ENCODE results near the gene SYNE2. TPM values are rescaled to one million over a fixed set of nuclear protein-coding genes. Genes with fewer than 3 reads are reported as not detected.

The SYNE2 gene
- total RNA-seq, 4 donors from 2014 or later: 65.8 to 174 (median 126) TPM

DNA sequence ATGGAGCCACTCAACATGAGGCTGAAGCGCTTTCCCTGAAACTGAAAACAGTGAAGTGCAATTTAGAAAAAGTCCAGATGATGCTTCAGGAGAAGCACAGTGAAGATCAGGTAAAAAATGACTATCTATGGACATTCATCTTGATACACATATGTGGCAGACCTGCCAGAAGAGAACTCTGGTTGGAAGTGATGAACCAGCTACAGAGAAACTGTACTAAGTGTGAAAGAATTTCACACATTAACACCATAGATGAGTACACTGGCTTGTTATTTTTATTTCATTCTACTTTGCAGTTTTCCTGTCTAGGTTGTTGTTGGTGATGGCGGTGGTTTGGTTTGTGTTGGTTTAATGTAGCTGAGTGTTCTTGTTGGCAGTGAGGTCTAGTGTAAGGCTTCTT lies 266.7 kb downstream of the SYNE2 start:
- no peak overlapping the region for H3K27ac ChIP-seq
- 86 to 94% methylated on average over 2 of the region's 2 CpGs for WGBS, 2 donors (ENCODE audit: low coverage in 1 of 2)
- TF ChIP-seq POLR2AphosphoS5 (IDR thresholded peaks at IDR 0.05) (no peak), EP300 (IDR thresholded peaks at IDR 0.05) (no peak)
- no peaks in the 10 kb centered on the region for H3K9me3 ChIP-seq
- peaks cover 0 to 71% of the 10 kb centered on the region in 2 donors for H3K36me3 ChIP-seq
- no peak for ATAC-seq
- no peaks in the 10 kb centered on the region for H3K27me3 ChIP-seq
- peaks cover 0 to 5% (median 0%) of the 10 kb centered on the region in 3 donors for H3K4me1 ChIP-seq
- H3K4me3 ChIP-seq: no peak overlapping the region

DNA sequence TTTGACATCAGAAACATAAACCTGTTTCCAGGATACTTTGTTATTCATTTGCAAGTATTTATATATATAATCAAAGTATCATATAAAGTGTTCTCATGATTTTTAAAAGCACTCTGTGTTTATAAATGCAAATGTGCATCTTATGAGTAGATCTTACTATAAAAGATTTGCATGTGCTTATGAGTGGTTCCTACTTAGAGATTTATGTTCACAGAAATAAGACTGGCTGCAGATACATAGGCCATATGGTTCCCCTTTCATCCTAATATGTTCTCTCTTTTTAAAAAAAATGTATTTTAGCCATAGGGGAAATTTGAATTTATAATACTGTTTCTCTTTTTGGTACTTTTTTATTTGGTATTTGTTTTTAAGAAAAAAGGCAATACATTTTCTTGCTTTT lies 267.2 kb downstream of the SYNE2 start:
- Histone ChIP-seq H3K27me3 (no peaks in the 10 kb centered on the region), H3K27ac (no peak overlapping the region), H3K9me3 (no peaks in the 10 kb centered on the region), H3K4me1 (peaks cover 0 to 5% (median 0%) of the 10 kb centered on the region in 3 donors), H3K4me3 (no peak overlapping the region), H3K36me3 (peaks cover 0 to 71% of the 10 kb centered on the region in 2 donors)
- TF ChIP-seq, protein P1, sequence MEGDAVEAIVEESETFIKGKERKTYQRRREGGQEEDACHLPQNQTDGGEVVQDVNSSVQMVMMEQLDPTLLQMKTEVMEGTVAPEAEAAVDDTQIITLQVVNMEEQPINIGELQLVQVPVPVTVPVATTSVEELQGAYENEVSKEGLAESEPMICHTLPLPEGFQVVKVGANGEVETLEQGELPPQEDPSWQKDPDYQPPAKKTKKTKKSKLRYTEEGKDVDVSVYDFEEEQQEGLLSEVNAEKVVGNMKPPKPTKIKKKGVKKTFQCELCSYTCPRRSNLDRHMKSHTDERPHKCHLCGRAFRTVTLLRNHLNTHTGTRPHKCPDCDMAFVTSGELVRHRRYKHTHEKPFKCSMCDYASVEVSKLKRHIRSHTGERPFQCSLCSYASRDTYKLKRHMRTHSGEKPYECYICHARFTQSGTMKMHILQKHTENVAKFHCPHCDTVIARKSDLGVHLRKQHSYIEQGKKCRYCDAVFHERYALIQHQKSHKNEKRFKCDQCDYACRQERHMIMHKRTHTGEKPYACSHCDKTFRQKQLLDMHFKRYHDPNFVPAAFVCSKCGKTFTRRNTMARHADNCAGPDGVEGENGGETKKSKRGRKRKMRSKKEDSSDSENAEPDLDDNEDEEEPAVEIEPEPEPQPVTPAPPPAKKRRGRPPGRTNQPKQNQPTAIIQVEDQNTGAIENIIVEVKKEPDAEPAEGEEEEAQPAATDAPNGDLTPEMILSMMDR (IDR thresholded peaks at IDR 0.05): no peak
- TF ChIP-seq POLR2A (IDR thresholded peaks at IDR 0.05): no peak
- TF ChIP-seq EP300 (IDR thresholded peaks at IDR 0.05): no peak
- no peak for TF ChIP-seq POLR2AphosphoS5 (IDR thresholded peaks at IDR 0.05)
- no peak for ATAC-seq

DNA sequence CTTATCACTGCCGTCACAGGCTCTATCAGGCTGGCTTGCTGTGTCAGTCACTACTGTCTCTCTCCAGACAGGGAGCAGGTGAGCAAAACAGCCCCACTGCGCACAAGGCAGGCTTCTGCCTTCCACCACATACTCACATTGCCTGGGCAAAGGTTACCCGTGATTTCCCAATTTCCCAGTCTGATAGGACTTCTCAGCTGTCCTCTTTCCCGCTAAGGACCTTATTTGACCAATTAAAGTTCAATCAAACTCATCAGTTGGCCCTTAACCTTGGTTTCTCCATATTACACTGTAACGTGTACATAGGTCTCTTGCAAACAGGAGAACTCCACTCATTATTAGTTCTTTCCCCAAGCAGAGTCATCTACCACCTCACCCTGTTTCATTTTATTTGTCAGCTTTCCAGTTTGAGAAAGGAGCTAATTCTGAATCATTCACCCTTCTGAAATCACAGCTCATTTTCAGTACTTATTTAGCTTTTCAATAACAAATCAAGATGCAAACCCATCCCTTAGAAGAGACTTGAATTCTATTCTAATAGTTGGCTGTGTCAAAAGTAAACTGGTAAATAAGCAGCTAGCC lies 270.5 kb downstream of the SYNE2 start:
- ATAC-seq: no peak
- Histone ChIP-seq H3K4me3 (no peak overlapping the region), H3K27me3 (no peaks in the 10 kb centered on the region), H3K27ac (no peak overlapping the region), H3K4me1 (no peaks in the 10 kb centered on the region), H3K36me3 (peaks cover 0 to 94% of the 10 kb centered on the region in 2 donors), H3K9me3 (no peaks in the 10 kb centered on the region)
- WGBS, 2 donors (ENCODE audit: low coverage in 1 of 2): 93 to 98% methylated on average over 5 of the region's 5 CpGs
- TF ChIP-seq, protein P1 (IDR thresholded peaks at IDR 0.05): no peak
- TF ChIP-seq POLR2A (IDR thresholded peaks at IDR 0.05): no peak
- TF ChIP-seq EP300 (IDR thresholded peaks at IDR 0.05): no peak
- no peak for TF ChIP-seq POLR2AphosphoS5 (IDR thresholded peaks at IDR 0.05)

DNA sequence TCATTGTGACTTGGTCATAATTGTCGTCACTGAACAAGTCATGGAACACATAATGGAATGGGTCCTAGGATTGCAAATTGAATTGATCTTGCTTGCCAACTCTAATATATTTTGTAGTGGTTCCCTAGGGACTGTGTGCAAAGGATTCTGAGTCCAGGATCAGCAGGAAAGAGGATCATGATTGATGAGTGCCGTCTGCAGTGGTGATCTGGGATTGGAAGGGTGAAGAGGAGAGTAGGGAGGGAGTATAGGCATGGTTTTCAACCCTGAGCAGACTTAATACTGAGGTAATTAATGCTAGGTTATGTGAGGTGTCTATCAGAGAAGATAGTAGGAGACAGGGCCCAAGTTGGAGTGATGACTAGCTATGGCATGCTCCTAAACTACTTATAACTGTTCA lies 272.5 kb downstream of the SYNE2 start:
- Histone ChIP-seq H3K4me1 (no peaks in the 10 kb centered on the region), H3K36me3 (peaks cover 5 to 99% of the 10 kb centered on the region in 2 donors), H3K27ac (no peak overlapping the region), H3K9me3 (no peaks in the 10 kb centered on the region), H3K27me3 (no peaks in the 10 kb centered on the region), H3K4me3 (no peak overlapping the region)
- ATAC-seq: no peak
- 72 to 89% methylated on average over 2 of the region's 2 CpGs for WGBS, 2 donors (ENCODE audit: low coverage in 1 of 2)
- TF ChIP-seq POLR2AphosphoS5 (IDR thresholded peaks at IDR 0.05) (no peak), EP300 (IDR thresholded peaks at IDR 0.05) (no peak), POLR2A (IDR thresholded peaks at IDR 0.05) (no peak)
- TF ChIP-seq, protein P1 (IDR thresholded peaks at IDR 0.05): no peak

DNA sequence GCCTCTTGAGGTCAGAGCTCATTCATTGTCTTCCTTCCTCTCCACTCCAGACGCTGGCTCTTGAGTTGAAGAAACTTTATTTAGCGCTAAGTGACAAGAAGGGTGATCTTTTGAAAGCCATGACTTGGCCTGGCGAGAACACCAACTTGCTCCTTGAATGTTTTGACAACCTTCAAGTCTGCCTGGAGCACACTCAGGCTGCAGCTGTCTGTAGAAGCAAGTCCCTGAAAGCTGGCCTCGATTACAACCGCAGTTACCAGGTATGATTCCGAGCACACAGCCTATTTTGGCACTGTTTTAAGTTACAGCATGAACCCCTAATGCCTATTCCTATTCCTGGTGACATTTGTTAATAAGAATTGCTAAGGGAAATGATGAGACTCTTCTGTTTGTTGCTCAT lies 273.7 kb downstream of the SYNE2 start:
- Histone ChIP-seq H3K36me3 (peaks cover 5 to 97% of the 10 kb centered on the region in 2 donors), H3K27ac (no peak overlapping the region), H3K9me3 (no peaks in the 10 kb centered on the region), H3K27me3 (no peaks in the 10 kb centered on the region), H3K4me1 (no peaks in the 10 kb centered on the region), H3K4me3 (no peak overlapping the region)
- TF ChIP-seq, protein P1 (IDR thresholded peaks at IDR 0.05): no peak
- TF ChIP-seq EP300 (IDR thresholded peaks at IDR 0.05): no peak
- no peak for TF ChIP-seq POLR2AphosphoS5 (IDR thresholded peaks at IDR 0.05)
- no peak for TF ChIP-seq POLR2A (IDR thresholded peaks at IDR 0.05)
- 96 to 100% methylated on average over 3 of the region's 6 CpGs for WGBS, 2 donors (ENCODE audit: low coverage in 1 of 2)
- no peak for ATAC-seq

Measured in gastroesophageal sphincter (tissue), 4 donors.